H1 (cell line): ENCODE data around the gene RASEF. TPM values are rescaled to one million over a fixed set of nuclear protein-coding genes. Genes with fewer than 3 reads are reported as not detected.

Experiments used
- CTCF ChIA-PET: fragments of 300-600 bp; sonication (Branson Sonifier 250); formaldehyde crosslinking; loops from one replicate; lab custom pipeline; 2021; ENCODE audit not compliant: partially characterized antibody; lab: Charles Lee
- POLR2A ChIA-PET: fragments of 300-600 bp; sonication (Branson Sonifier 250); formaldehyde crosslinking; loops from one replicate; lab custom pipeline; 2021; ENCODE audit warnings: inconsistent platforms; ENCODE audit not compliant: partially characterized antibody; lab: Charles Lee
- DNase-seq, 2 experiments: peaks; one replicate each; pipeline versions ENCODE4 v3.0.0 to v3.0.0-alpha.2; 2010 to 2022; ENCODE audit warnings: low spot score in 2 of 2, low read depth in 1 of 2, mixed read lengths in 1 of 2
- FAIRE-seq: peaks from 2 replicates; lab custom pipeline; 2011; peaks lifted over from hg19 to GRCh38; lab: Jason Lieb, UNC
- H2AFZ ChIP-seq: 2 replicates; pipeline ENCODE4 v1.8.1; 2012; ENCODE audit warnings: low read length, inconsistent platforms
- H2AK5ac ChIP-seq: 2 replicates; pipeline ENCODE4 v1.6.1; 2013; ENCODE audit warnings: low read depth, low read length
- H2BK120ac ChIP-seq: replicated peaks from 2 replicates; pipeline ENCODE3; 2013; ENCODE audit warnings: low read depth, low read length, inconsistent platforms
- H2BK12ac ChIP-seq: 2 replicates; pipeline ENCODE4 v1.6.1; 2013; ENCODE audit warnings: low read depth, low read length
- H2BK15ac ChIP-seq: 2 replicates; pipeline ENCODE4 v1.6.1; 2013; ENCODE audit warnings: low read length
- H2BK20ac ChIP-seq: 2 replicates; pipeline ENCODE4 v1.6.1; 2013; ENCODE audit warnings: low read length
- H2BK5ac ChIP-seq: 2 replicates; pipeline ENCODE4 v1.6.1; 2013; ENCODE audit warnings: low read depth, low read length
- H3K14ac ChIP-seq: 2 replicates; pipeline ENCODE4 v1.6.1; 2013; ENCODE audit warnings: inconsistent platforms; ENCODE audit not compliant: insufficient read length
- H3K18ac ChIP-seq: 2 replicates; pipeline ENCODE4 v1.6.1; 2013; ENCODE audit warnings: low read length; ENCODE audit errors: extremely low read depth
- H3K23ac ChIP-seq: 2 replicates; pipeline ENCODE4 v1.6.1; 2013; ENCODE audit warnings: inconsistent platforms; ENCODE audit not compliant: insufficient read length
- H3K23me2 ChIP-seq: 2 replicates; pipeline ENCODE4 v1.6.1; 2013; ENCODE audit warnings: low read depth, low read length
- H3K27ac ChIP-seq: 2 replicates; pipeline ENCODE4 v1.6.1; 2011; ENCODE audit warnings: low read depth, low read length, inconsistent platforms
- H3K27me3 ChIP-seq, 4 experiments: replicated peaks in 1 of 4; 1 replicate in 1 of 4; 2 replicates in 3 of 4; pipeline versions ENCODE4 v1.6.1 to v1.8.1; 2011 to 2013; ENCODE audit warnings: low read length in 3 of 4, mild to moderate bottlenecking in 3 of 4, inconsistent platforms in 2 of 4, mixed read lengths in 2 of 4, moderate library complexity in 1 of 4; ENCODE audit not compliant: control insufficient read depth in 3 of 4, insufficient read depth in 3 of 4; ENCODE audit errors: extremely low read depth in 1 of 4
- H3K36me3 ChIP-seq, 4 experiments: 2 replicates each; pipeline versions ENCODE4 v1.6.1 to v1.8.1; 2011 to 2013; ENCODE audit warnings: mild to moderate bottlenecking in 4 of 4, low read length in 3 of 4, moderate library complexity in 2 of 4, control low read depth in 1 of 4, inconsistent platforms in 1 of 4; ENCODE audit not compliant: insufficient read depth in 4 of 4, control insufficient read depth in 2 of 4
- H3K4ac ChIP-seq: replicated peaks from 2 replicates; pipeline ENCODE3; 2013; ENCODE audit warnings: low read length, low read depth, mixed read lengths, inconsistent platforms; ENCODE audit not compliant: insufficient read length
- H3K4me1 ChIP-seq, 4 experiments: replicated peaks in 1 of 4; 1 replicate in 1 of 4; 2 replicates in 3 of 4; pipeline versions ENCODE4 v1.6.1 to v1.8.1; 2011 to 2013; ENCODE audit warnings: low read length in 3 of 4, inconsistent platforms in 2 of 4, mixed read lengths in 1 of 4; ENCODE audit not compliant: insufficient read depth in 4 of 4, control insufficient read depth in 3 of 4
- H3K4me2 ChIP-seq, 2 experiments: 2 replicates each; pipeline versions ENCODE4 v1.6.1 to v1.8.1; 2011 to 2013; ENCODE audit warnings: low read depth in 2 of 2, low read length in 2 of 2, control low read depth in 1 of 2, inconsistent platforms in 1 of 2, mild to moderate bottlenecking in 1 of 2; ENCODE audit not compliant: insufficient read depth in 1 of 2
- H3K4me3 ChIP-seq, 4 experiments: fragments of 200-600, 300-600 bp in 1 of 4; sonication (generic), shearing (Covaris generic), sonication (Bioruptor Twin) in 1 of 4; 2 replicates each; pipeline versions ENCODE4 v1.5.1 to v1.8.1; 2011 to 2016; ENCODE audit warnings: low read length in 4 of 4, low read depth in 3 of 4, control low read depth in 2 of 4, inconsistent platforms in 2 of 4, mild to moderate bottlenecking in 2 of 4, mixed read lengths in 1 of 4, moderate library complexity in 1 of 4; ENCODE audit not compliant: insufficient read depth in 2 of 4; ENCODE audit errors: extremely low read depth in 1 of 4
- H3K56ac ChIP-seq: replicated peaks from 2 replicates; pipeline ENCODE3; 2013; ENCODE audit warnings: low read depth, mild to moderate bottlenecking, mixed read lengths, low read length, inconsistent platforms; ENCODE audit not compliant: insufficient read length
- H3K79me1 ChIP-seq: 2 replicates; pipeline ENCODE4 v1.6.1; 2013; ENCODE audit warnings: low read depth, low read length, control low read depth
- H3K79me2 ChIP-seq, 2 experiments: 2 replicates each; pipeline versions ENCODE4 v1.6.1 to v1.8.1; 2012 to 2013; ENCODE audit warnings: low read length in 2 of 2, mild to moderate bottlenecking in 2 of 2, inconsistent platforms in 1 of 2; ENCODE audit not compliant: insufficient read depth in 2 of 2, control insufficient read depth in 1 of 2
- H3K9ac ChIP-seq, 4 experiments: replicated peaks in 1 of 4; 1 replicate in 1 of 4; 2 replicates in 3 of 4; pipeline versions ENCODE4 v1.6.1 to v1.8.1; 2011 to 2013; ENCODE audit warnings: low read depth in 3 of 4, low read length in 3 of 4, control low read depth in 2 of 4, mild to moderate bottlenecking in 2 of 4, moderate library complexity in 2 of 4, inconsistent platforms in 1 of 4; ENCODE audit errors: extremely low read depth in 1 of 4
- H3K9me3 ChIP-seq, 2 experiments: 2 replicates each; pipeline versions ENCODE4 v1.6.1 to v1.8.1; 2012 to 2013; ENCODE audit warnings: mild to moderate bottlenecking in 2 of 2, moderate library complexity in 2 of 2, control low read depth in 1 of 2, inconsistent platforms in 1 of 2, low read depth in 1 of 2, low read length in 1 of 2, mixed read lengths in 1 of 2; ENCODE audit not compliant: insufficient read depth in 2 of 2
- H4K20me1 ChIP-seq, 2 experiments: replicated peaks in 1 of 2; 2 replicates each; pipeline versions ENCODE3 to v1.8.1; 2011 to 2013; ENCODE audit warnings: inconsistent platforms in 2 of 2, low read length in 2 of 2, mild to moderate bottlenecking in 1 of 2; ENCODE audit not compliant: insufficient read depth in 2 of 2, control insufficient read depth in 1 of 2
- H4K5ac ChIP-seq: 2 replicates; pipeline ENCODE4 v1.6.1; 2013; ENCODE audit warnings: low read length, low read depth, mixed read lengths, inconsistent platforms; ENCODE audit not compliant: insufficient read length
- H4K8ac ChIP-seq: 2 replicates; pipeline ENCODE4 v1.8.0; 2013; ENCODE audit warnings: mild to moderate bottlenecking, moderate library complexity, low read length, inconsistent platforms; ENCODE audit not compliant: insufficient read depth; ENCODE audit errors: extremely low read depth
- H4K91ac ChIP-seq: replicated peaks from 2 replicates; pipeline ENCODE3; 2013; ENCODE audit warnings: low read length, mixed read lengths, inconsistent platforms; ENCODE audit not compliant: insufficient read length
- ATF2 ChIP-seq: IDR thresholded peaks from 2 replicates; pipeline ENCODE4 v1.6.1; 2012; ENCODE audit warnings: low read length, inconsistent platforms
- BACH1 ChIP-seq: IDR thresholded peaks from 2 replicates; pipeline ENCODE4 v1.6.1; 2012; ENCODE audit warnings: low read length, improper control_type of control experiment
- EZH2 ChIP-seq: fragments of 200-600 bp; sonication (generic); IDR thresholded peaks from 2 replicates; pipeline ENCODE4 v1.7.1; 2012; ENCODE audit warnings: low read depth, mild to moderate bottlenecking, moderate library complexity, low read length, inconsistent platforms; ENCODE audit not compliant: severe bottlenecking
- GABPA ChIP-seq: IDR thresholded peaks from 2 replicates; pipeline ENCODE4 v1.6.1; 2011; ENCODE audit warnings: mild to moderate bottlenecking, low read length, moderate library complexity, borderline replicate concordance; ENCODE audit not compliant: insufficient read depth
- HDAC6 ChIP-seq: IDR thresholded peaks from one replicate; pipeline ENCODE4 v1.7.1; 2012; ENCODE audit warnings: low read depth, mild to moderate bottlenecking, inconsistent platforms, low read length, moderate library complexity
- NRF1 ChIP-seq: IDR thresholded peaks from 2 replicates; pipeline ENCODE4 v1.6.1; 2011; ENCODE audit warnings: mild to moderate bottlenecking, low read depth, low read length, improper control_type of control experiment
- RAD21 ChIP-seq, 2 experiments: IDR thresholded peaks in 1 of 2; conservative IDR thresholded peaks in 1 of 2; 2 replicates each; pipeline ENCODE4 v1.6.1; 2011; ENCODE audit warnings: low read depth in 2 of 2, low read length in 2 of 2, improper control_type of control experiment in 1 of 2, inconsistent platforms in 1 of 2, mild to moderate bottlenecking in 1 of 2, moderate library complexity in 1 of 2
- SP1 ChIP-seq: IDR thresholded peaks from 2 replicates; pipeline ENCODE4 v1.6.1; 2011; ENCODE audit warnings: low read depth, low read length
- SP4 ChIP-seq: IDR thresholded peaks from 2 replicates; pipeline ENCODE4 v1.6.1; 2012; ENCODE audit warnings: low read length, inconsistent platforms
- TAF1 ChIP-seq: IDR thresholded peaks from 2 replicates; pipeline ENCODE4 v1.6.1; 2011; ENCODE audit warnings: mild to moderate bottlenecking, low read depth, low read length
- polyA plus RNA-seq, 7 experiments: library from polyadenylated mRNA; depleted of rRNA in 3 of 7; stranded (reverse) in 5 of 7; unstranded in 2 of 7; fragments of >200 nt in 5 of 7; fragments of 200-250 nt in 2 of 7; gene quantifications; 1 replicate in 5 of 7; 2 replicates in 1 of 7; 4 replicates in 1 of 7; pipeline versions ENCODE4 v1.2.1 to v1.2.3, GENCODE V29; 2011 to 2013; ENCODE audit warnings: missing spikeins in 2 of 7, mixed read lengths in 2 of 7
- total RNA-seq: library from RNA; stranded (reverse); fragmentation: NEBNext Ultra II Directional; extraction: Animal tissue kit (Norgen Biotek cat#: 25700); gene quantifications from 2 replicates; pipeline ENCODE4 v1.2.1, GENCODE V29; 2021

RASEF gene
- total and polyA plus RNA-seq, 2 of the 8 experiments (the other 6 are each of a cell fraction or from before 2014, with no cell fraction given), result 1.1 to 4.6 TPM

GRCh38 chr9:83108208-83108607 lies 45.3 kb upstream of the RASEF start:
- Histone ChIP-seq H3K27ac (no peak overlapping the region), H3K27me3 (no peaks in the 10 kb centered on the region), H3K9me3 (0 out of 4 replicates have a peak, but pooled peaks cover 0 to under 1% of the 10 kb centered on the region in 2 experiments), H3K79me1 (no peaks in the 10 kb centered on the region; the same call in 1 of the 2 replicates), H4K8ac (no peak overlapping the region), H2BK5ac (no peak overlapping the region), H2AK5ac (no peak overlapping the region), H4K5ac (no peak overlapping the region), H3K4me2 (no peak overlapping the region), H4K91ac (no peak overlapping the region), H3K79me2 (no peaks in the 10 kb centered on the region), H3K18ac (no peak overlapping the region), H2BK12ac (no peak overlapping the region), H2BK15ac (no peak overlapping the region), H3K14ac (no peak overlapping the region), H3K23me2 (no peaks in the 10 kb centered on the region), H3K4me3 (no peak overlapping the region), H2AFZ (no peak overlapping the region), H3K9ac (no peak overlapping the region), H3K4me1 (no peaks in the 10 kb centered on the region), H3K36me3 (no peaks in the 10 kb centered on the region), H2BK20ac (no peak overlapping the region), H3K56ac (no peak overlapping the region), H4K20me1 (no peaks in the 10 kb centered on the region), H3K4ac (no peak overlapping the region), H2BK120ac (no peak overlapping the region), H3K23ac (no peak overlapping the region)
- ChIA-PET POLR2A (no interaction called here), CTCF (no interaction called here)
- no peak for FAIRE-seq
- no peak for DNase-seq
- TF ChIP-seq BACH1, result no peak
- TF ChIP-seq TAF1, result no peak
- TF ChIP-seq GABPA, result no peak
- no peak for TF ChIP-seq EZH2
- no peak for TF ChIP-seq NRF1
- TF ChIP-seq SP4, result no peak
- no peak for TF ChIP-seq SP1
- TF ChIP-seq ATF2, result no peak
- TF ChIP-seq HDAC6, result no peak
- no peak for TF ChIP-seq RAD21 (IDR thresholded peaks at IDR 0.05 in 1 of 2, conservative IDR thresholded peaks at IDR 0.05 in 1 of 2; ENCODE audit: low read depth in 2 of 2, low read length in 2 of 2)
